ENCODE measurements around the gene INSYN2A. TPM values are rescaled to one million over a fixed set of nuclear protein-coding genes. Genes with fewer than 3 reads are reported as not detected.

The INSYN2A gene
- total RNA-seq, 4 donors from 2014 or later, result 0.27 TPM; not detected in 3

DNA sequence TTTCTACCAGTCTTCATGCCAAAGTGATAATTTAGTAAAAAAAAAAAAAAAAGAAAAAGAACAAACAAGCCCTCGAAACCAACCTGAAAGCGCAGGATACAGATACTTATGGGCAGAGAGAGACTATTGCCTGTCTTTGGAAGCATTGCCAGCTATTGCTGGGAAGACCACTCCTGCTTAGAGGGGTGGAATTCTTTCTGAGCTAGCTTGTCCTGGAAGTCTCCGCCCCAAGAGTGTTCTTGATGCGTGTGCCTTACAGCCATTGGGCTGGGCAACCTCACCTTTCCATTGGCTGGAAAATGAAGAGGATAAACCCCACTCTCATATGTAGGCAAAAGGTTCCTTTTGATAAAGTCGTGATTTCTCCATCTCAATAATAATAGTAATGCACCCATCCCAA lies 19.9 kb upstream of the INSYN2A start:
- H3K4me1 ChIP-seq, result no peaks in the 10 kb centered on the region
- in situ Hi-C loops (cut with MboI; ENCODE audit: low pct_ligation_motif_present in 1 of 4, low pct_unique_long_range_greater_than_20kb in 1 of 4, low sequenced_read_pairs in 3 of 4), result no loop called here
- H3K36me3 ChIP-seq, result no peaks in the 10 kb centered on the region
- no peaks in the 10 kb centered on the region for H3K9me3 ChIP-seq
- DNase-seq, result no peak
- H3K27ac ChIP-seq, result no peak overlapping the region
- 87 to 93% methylated on average over 2 to 5 of the region's 5 CpGs for WGBS, 2 donors (ENCODE audit: low coverage in 1 of 2)
- H3K4me3 ChIP-seq, result no peak overlapping the region
- intact Hi-C loops (cut with DNase I; ENCODE audit: low total_unique reads), result no loop called here
- TF ChIP-seq POLR2AphosphoS5 (IDR thresholded peaks at IDR 0.05), result no peak
- TF ChIP-seq EP300 (IDR thresholded peaks at IDR 0.05; ENCODE audit: low read depth), result no peak
- TF ChIP-seq, protein P1, sequence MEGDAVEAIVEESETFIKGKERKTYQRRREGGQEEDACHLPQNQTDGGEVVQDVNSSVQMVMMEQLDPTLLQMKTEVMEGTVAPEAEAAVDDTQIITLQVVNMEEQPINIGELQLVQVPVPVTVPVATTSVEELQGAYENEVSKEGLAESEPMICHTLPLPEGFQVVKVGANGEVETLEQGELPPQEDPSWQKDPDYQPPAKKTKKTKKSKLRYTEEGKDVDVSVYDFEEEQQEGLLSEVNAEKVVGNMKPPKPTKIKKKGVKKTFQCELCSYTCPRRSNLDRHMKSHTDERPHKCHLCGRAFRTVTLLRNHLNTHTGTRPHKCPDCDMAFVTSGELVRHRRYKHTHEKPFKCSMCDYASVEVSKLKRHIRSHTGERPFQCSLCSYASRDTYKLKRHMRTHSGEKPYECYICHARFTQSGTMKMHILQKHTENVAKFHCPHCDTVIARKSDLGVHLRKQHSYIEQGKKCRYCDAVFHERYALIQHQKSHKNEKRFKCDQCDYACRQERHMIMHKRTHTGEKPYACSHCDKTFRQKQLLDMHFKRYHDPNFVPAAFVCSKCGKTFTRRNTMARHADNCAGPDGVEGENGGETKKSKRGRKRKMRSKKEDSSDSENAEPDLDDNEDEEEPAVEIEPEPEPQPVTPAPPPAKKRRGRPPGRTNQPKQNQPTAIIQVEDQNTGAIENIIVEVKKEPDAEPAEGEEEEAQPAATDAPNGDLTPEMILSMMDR (IDR thresholded peaks at IDR 0.05), result no peak
- no peak for TF ChIP-seq POLR2A (IDR thresholded peaks at IDR 0.05)
- H3K27me3 ChIP-seq, result no peaks in the 10 kb centered on the region

DNA sequence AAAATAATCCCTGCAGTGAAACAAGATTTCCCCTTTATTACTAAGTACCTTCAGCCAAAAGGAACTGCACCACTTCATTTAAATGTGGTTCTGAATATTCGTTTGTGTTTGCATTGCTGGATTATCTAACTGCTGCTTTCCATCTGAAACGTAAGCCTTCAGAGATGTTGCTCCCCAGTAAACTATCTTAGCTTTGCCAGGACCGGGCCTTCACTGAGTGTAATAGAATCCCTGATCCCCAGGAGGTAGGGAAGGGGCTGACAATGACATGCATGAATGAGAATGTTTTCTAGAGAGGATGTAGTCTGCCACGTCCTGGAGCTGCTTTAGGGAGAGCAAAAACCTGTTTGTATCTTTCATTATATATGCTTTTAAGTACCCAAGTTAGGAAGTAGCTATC lies 19.5 kb upstream of the INSYN2A start:
- 76 to 78% methylated on average over 1 to 4 of the region's 4 CpGs for WGBS, 2 donors (ENCODE audit: low coverage in 1 of 2)
- in situ Hi-C loops (cut with MboI; ENCODE audit: low pct_ligation_motif_present in 1 of 4, low pct_unique_long_range_greater_than_20kb in 1 of 4, low sequenced_read_pairs in 3 of 4) (no loop called here), intact Hi-C loops (cut with DNase I; ENCODE audit: low total_unique reads) (no loop called here)
- H3K27ac ChIP-seq, result no peak overlapping the region
- no peaks in the 10 kb centered on the region for H3K9me3 ChIP-seq
- DNase-seq, result no peak
- H3K4me1 ChIP-seq, result no peaks in the 10 kb centered on the region
- TF ChIP-seq, protein P1 (IDR thresholded peaks at IDR 0.05), result no peak
- no peak for TF ChIP-seq POLR2A (IDR thresholded peaks at IDR 0.05)
- TF ChIP-seq POLR2AphosphoS5 (IDR thresholded peaks at IDR 0.05), result no peak
- TF ChIP-seq EP300 (IDR thresholded peaks at IDR 0.05; ENCODE audit: low read depth), result no peak
- no peaks in the 10 kb centered on the region for H3K36me3 ChIP-seq
- no peaks in the 10 kb centered on the region for H3K27me3 ChIP-seq
- no peak overlapping the region for H3K4me3 ChIP-seq

DNA sequence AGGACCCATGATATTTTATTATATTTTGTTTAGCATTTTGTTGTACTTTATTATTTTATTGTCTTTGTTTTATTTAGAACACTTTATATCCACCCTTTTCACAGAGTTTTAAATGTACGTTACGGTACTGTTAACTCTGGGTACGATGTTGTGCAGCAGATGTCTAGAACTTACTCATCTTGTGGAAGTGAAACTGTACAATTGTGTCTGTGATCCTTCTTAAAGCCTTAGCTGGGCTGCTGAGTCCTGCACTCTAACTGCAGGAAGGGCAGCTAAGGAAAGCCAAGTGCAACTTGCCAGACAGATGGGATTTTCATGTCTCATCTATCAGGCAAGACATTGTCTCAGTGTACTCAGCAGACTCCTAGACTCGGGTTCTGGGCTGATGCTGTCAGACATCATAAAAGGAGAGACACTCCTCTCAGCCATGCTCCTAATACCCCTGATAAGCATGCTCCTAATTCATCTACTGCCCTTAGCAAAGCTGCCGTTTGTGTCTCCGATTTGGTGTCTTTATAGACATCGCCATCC lies 14.6 kb upstream of the INSYN2A start:
- Histone ChIP-seq H3K36me3 (no peaks in the 10 kb centered on the region), H3K4me1 (no peaks in the 10 kb centered on the region), H3K9me3 (no peaks in the 10 kb centered on the region), H3K27ac (no peak overlapping the region), H3K27me3 (no peaks in the 10 kb centered on the region), H3K4me3 (no peak overlapping the region)
- intact Hi-C loops (cut with DNase I; ENCODE audit: low total_unique reads), result no loop called here
- no peak for DNase-seq
- TF ChIP-seq, protein P1 (IDR thresholded peaks at IDR 0.05), result no peak
- TF ChIP-seq POLR2A (IDR thresholded peaks at IDR 0.05) (no peak), EP300 (IDR thresholded peaks at IDR 0.05; ENCODE audit: low read depth) (no peak), POLR2AphosphoS5 (IDR thresholded peaks at IDR 0.05) (no peak)
- WGBS, 2 donors (ENCODE audit: low coverage in 1 of 2), result 73 to 85% methylated on average over 6 to 7 of the region's 7 CpGs
- in situ Hi-C loops (cut with MboI; ENCODE audit: low pct_ligation_motif_present in 1 of 4, low pct_unique_long_range_greater_than_20kb in 1 of 4, low sequenced_read_pairs in 3 of 4), result no loop called here

DNA sequence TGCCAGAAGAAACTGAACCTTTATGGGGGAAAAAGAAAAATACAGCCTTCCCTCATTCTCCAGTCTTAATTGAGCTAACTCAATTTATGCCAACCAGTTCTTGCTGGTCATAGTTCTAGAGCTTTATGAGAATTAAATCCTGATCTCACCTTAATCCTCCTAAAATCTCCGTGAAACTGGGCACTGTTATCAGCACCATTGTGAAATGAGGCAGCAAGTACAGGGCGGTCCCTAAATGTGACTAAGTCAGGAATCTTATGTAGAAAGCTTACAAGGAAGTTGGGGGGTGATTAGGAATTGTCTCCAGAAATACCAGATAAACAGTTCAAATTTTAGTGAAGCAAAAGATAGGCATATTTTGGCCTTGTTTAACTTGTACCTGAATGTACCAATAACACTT lies 10.7 kb upstream of the INSYN2A start:
- DNase-seq, result no peak
- no peaks in the 10 kb centered on the region for H3K9me3 ChIP-seq
- WGBS, 2 donors (ENCODE audit: low coverage in 1 of 2), result 83 to 84% methylated on average over 2 of the region's 2 CpGs
- in situ Hi-C loops (cut with MboI; ENCODE audit: low pct_ligation_motif_present in 1 of 4, low pct_unique_long_range_greater_than_20kb in 1 of 4, low sequenced_read_pairs in 3 of 4), result no loop called here
- no peaks in the 10 kb centered on the region for H3K4me1 ChIP-seq
- intact Hi-C loops (cut with DNase I; ENCODE audit: low total_unique reads), result no loop called here
- no peak overlapping the region for H3K27ac ChIP-seq
- no peak overlapping the region for H3K4me3 ChIP-seq
- no peak for TF ChIP-seq POLR2AphosphoS5 (IDR thresholded peaks at IDR 0.05)
- no peak for TF ChIP-seq POLR2A (IDR thresholded peaks at IDR 0.05)
- no peak for TF ChIP-seq EP300 (IDR thresholded peaks at IDR 0.05; ENCODE audit: low read depth)
- TF ChIP-seq, protein P1 (IDR thresholded peaks at IDR 0.05), result no peak
- H3K36me3 ChIP-seq, result no peaks in the 10 kb centered on the region
- H3K27me3 ChIP-seq, result no peaks in the 10 kb centered on the region
